A549 treated with AZD9567 at 1 μM for 4 hours (cell line): Measurements from ENCODE around the gene SYNRG. TPM values are rescaled to one million over a fixed set of nuclear protein-coding genes. Genes with fewer than 3 reads are reported as not detected.

Experiments used
- total RNA-seq: library from RNA; stranded (reverse); fragments of 200-300 nt; extraction: Qiagen RNA extraction; gene quantifications from 5 replicates; pipeline ENCODE4 v1.2.3, GENCODE V29; 2022; ENCODE audit not compliant: insufficient read depth

SYNRG gene
- total RNA-seq = 11.1 to 15.6 TPM (median 12.8 TPM) in 5 replicates

GRCh38 chr17:37609170-37610040 is at the start of gene SYNRG:
TSS of gene SYNRG (minus strand) at chr17:37609418. CDS start at chr17:37609355, 63 bp downstream.

GRCh38 chr17:37643118-37643766 is 34.0 kb upstream of the SYNRG start, which contains the start of gene DDX52:
TSS of gene DDX52 (minus strand) at chr17:37643446. CDS start at chr17:37643420, 26 bp downstream.

GRCh38 chr17:37489197-37490001 is 119.8 kb downstream of the SYNRG start, which contains the start of gene DUSP14:
TSS of gene DUSP14 (plus strand) at chr17:37489891. CDS start at chr17:37512273, 22,382 bp downstream.

Other genes starting within 250 kb of the SYNRG start
- not detected in 5 replicates for gene C17orf78, start 233.4 kb downstream of the SYNRG start, total RNA-seq
- 40.3 to 54.5 TPM (median 49.3 TPM) in 5 replicates for gene ACACA, start 202.6 kb downstream of the SYNRG start, total RNA-seq
- gene TADA2A, start 202.5 kb downstream of the SYNRG start, total RNA-seq = 11.3 to 13.6 TPM (median 13.0 TPM) in 5 replicates
- 44.4 to 54.1 TPM (median 51.7 TPM) in 5 replicates for gene DUSP14, start 119.5 kb downstream of the SYNRG start, total RNA-seq
- gene DDX52, start 34.0 kb upstream of the SYNRG start, total RNA-seq = 26.2 to 28.2 TPM (median 27.9 TPM) in 5 replicates
- 15.4 to 16.6 TPM (median 16.0 TPM) in 5 replicates for gene HNF1B, start 135.6 kb upstream of the SYNRG start, total RNA-seq